ENCODE data around the gene FTO. TPM values are rescaled to one million over a fixed set of nuclear protein-coding genes. Genes with fewer than 3 reads are reported as not detected.

Gene FTO
- total RNA-seq, 4 donors from 2014 or later, result 125 to 182 (median 164) TPM

- Histone ChIP-seq H3K27ac (no peak overlapping the region), H3K4me3 (replicated peaks in 1 of 3) (no peak overlapping the region), H3K4me1 (no peaks in the 10 kb centered on the region), H3K36me3 (peaks cover 4 to 5% of the 10 kb centered on the region in 2 donors), H3K27me3 (no peaks in the 10 kb centered on the region), H3K9me3 (no peaks in the 10 kb centered on the region)
- TF ChIP-seq CTCF (IDR thresholded peaks at IDR 0.05) (no peak), POLR2A (IDR thresholded peaks at IDR 0.05) (no peak)
- WGBS, 2 donors, result 88 to 93% methylated on average over 5 of the region's 5 CpGs
- no peak for DNase-seq
- intact Hi-C loops (cut with DNase I), result no loop called here
Observed at GRCh38 chr16:53876811-53877210, 172.9 kb downstream of the FTO start.

GRCh38 chr16:53878216-53878615, 174.3 kb downstream of the FTO start:
- Histone ChIP-seq H3K36me3 (peaks cover 4 to 5% of the 10 kb centered on the region in 2 donors), H3K4me3 (replicated peaks in 1 of 3) (no peak overlapping the region), H3K9me3 (no peaks in the 10 kb centered on the region), H3K4me1 (no peaks in the 10 kb centered on the region), H3K27ac (no peak overlapping the region), H3K27me3 (no peaks in the 10 kb centered on the region)
- no peak for TF ChIP-seq POLR2A (IDR thresholded peaks at IDR 0.05)
- no peak for TF ChIP-seq CTCF (IDR thresholded peaks at IDR 0.05)
- intact Hi-C loops (cut with DNase I), result no loop called here
- DNase-seq, result no peak
- 92 to 93% methylated on average over 4 of the region's 4 CpGs for WGBS, 2 donors

GRCh38 chr16:53881371-53881770, 177.4 kb downstream of the FTO start:
- H3K27me3 ChIP-seq, result no peaks in the 10 kb centered on the region
- H3K4me1 ChIP-seq, result no peaks in the 10 kb centered on the region
- no peaks in the 10 kb centered on the region for H3K9me3 ChIP-seq
- H3K27ac ChIP-seq, result no peak overlapping the region
- intact Hi-C loops (cut with DNase I), result no loop called here
- 92 to 96% methylated on average over 2 of the region's 2 CpGs for WGBS, 2 donors
- no peak for DNase-seq
- peaks cover 4 to 5% of the 10 kb centered on the region in 2 donors for H3K36me3 ChIP-seq
- no peak for TF ChIP-seq POLR2A (IDR thresholded peaks at IDR 0.05)
- TF ChIP-seq CTCF (IDR thresholded peaks at IDR 0.05), result no peak
- no peak overlapping the region for H3K4me3 ChIP-seq (replicated peaks in 1 of 3)

- no peaks in the 10 kb centered on the region for H3K9me3 ChIP-seq
- no peak overlapping the region for H3K4me3 ChIP-seq (replicated peaks in 1 of 3)
- WGBS, 2 donors, result 92 to 100% methylated on average over 1 of the region's 1 CpG
- no peak overlapping the region for H3K27ac ChIP-seq
- intact Hi-C loops (cut with DNase I), result no loop called here
- peaks cover 4 to 5% of the 10 kb centered on the region in 2 donors for H3K36me3 ChIP-seq
- H3K27me3 ChIP-seq, result no peaks in the 10 kb centered on the region
- DNase-seq, result no peak
- no peak for TF ChIP-seq CTCF (IDR thresholded peaks at IDR 0.05)
- TF ChIP-seq POLR2A (IDR thresholded peaks at IDR 0.05), result no peak
- no peaks in the 10 kb centered on the region for H3K4me1 ChIP-seq
Observed at GRCh38 chr16:53882310-53882709, 178.4 kb downstream of the FTO start.

- TF ChIP-seq POLR2A (IDR thresholded peaks at IDR 0.05) (no peak), CTCF (IDR thresholded peaks at IDR 0.05) (no peak)
- intact Hi-C loops (cut with DNase I), result no loop called here
- H3K9me3 ChIP-seq, result no peaks in the 10 kb centered on the region
- H3K27me3 ChIP-seq, result no peaks in the 10 kb centered on the region
- 93 to 95% methylated on average over 4 of the region's 4 CpGs for WGBS, 2 donors
- no peaks in the 10 kb centered on the region for H3K4me1 ChIP-seq
- no peak overlapping the region for H3K27ac ChIP-seq
- H3K4me3 ChIP-seq (replicated peaks in 1 of 3), result no peak overlapping the region
- no peak for DNase-seq
- peaks cover 4 to 10% of the 10 kb centered on the region in 2 donors for H3K36me3 ChIP-seq
Observed at GRCh38 chr16:53884748-53885147, 180.8 kb downstream of the FTO start.

Data from thyroid gland (tissue), 4 donors.